Fibroblast of lung (primary cell): Measurements from ENCODE around the gene PI4K2B. TPM values are rescaled to one million over a fixed set of nuclear protein-coding genes. Genes with fewer than 3 reads are reported as not detected.

Experiments
- DNase-seq, 2 donors: peaks; one replicate each; pipeline versions ENCODE4 v3.0.0 to v3.0.0-alpha.2; 2010; ENCODE audit warnings: low read depth in 2 of 2
- H2AFZ ChIP-seq: 2 replicates; pipeline ENCODE4 v1.5.1; 2012; ENCODE audit warnings: low read length, control low read depth, inconsistent platforms
- H3K27ac ChIP-seq: 2 replicates; pipeline ENCODE4 v1.5.1; 2011; ENCODE audit warnings: low read length, control low read depth; ENCODE audit not compliant: insufficient read depth
- H3K27me3 ChIP-seq: 2 replicates; pipeline ENCODE4 v1.5.1; 2011; ENCODE audit warnings: mild to moderate bottlenecking, low read length; ENCODE audit not compliant: control insufficient read depth, insufficient read depth
- H3K36me3 ChIP-seq: 2 replicates; pipeline ENCODE4 v1.5.1; 2011; ENCODE audit warnings: low read length; ENCODE audit not compliant: control insufficient read depth, insufficient read depth
- H3K4me1 ChIP-seq: 2 replicates; pipeline ENCODE4 v1.5.1; 2011; ENCODE audit warnings: low read length; ENCODE audit not compliant: control insufficient read depth, insufficient read depth; ENCODE audit errors: extremely low read depth
- H3K4me2 ChIP-seq: 2 replicates; pipeline ENCODE4 v1.5.1; 2011; ENCODE audit warnings: low read length, control low read depth; ENCODE audit not compliant: insufficient read depth; ENCODE audit errors: extremely low read depth
- H3K4me3 ChIP-seq, 4 experiments: fragments of 200-600 bp in 1 of 4; sonication (generic) in 1 of 4; replicated peaks in 1 of 4; 2 replicates each; pipeline ENCODE4 v1.5.1; 2011 to 2016; ENCODE audit warnings: low read length in 4 of 4, low read depth in 3 of 4, mild to moderate bottlenecking in 3 of 4, control low read depth in 2 of 4, inconsistent platforms in 1 of 4, mixed read lengths in 1 of 4; ENCODE audit not compliant: insufficient read depth in 1 of 4; ENCODE audit errors: control extremely low read depth in 1 of 4
- H3K79me2 ChIP-seq: 2 replicates; pipeline ENCODE4 v1.5.1; 2012; ENCODE audit warnings: mild to moderate bottlenecking, low read length, inconsistent platforms; ENCODE audit not compliant: control insufficient read depth, insufficient read depth
- H3K9ac ChIP-seq: 2 replicates; pipeline ENCODE4 v1.5.1; 2011; ENCODE audit warnings: mild to moderate bottlenecking, low read length, control low read depth; ENCODE audit not compliant: insufficient read depth
- H3K9me3 ChIP-seq: 2 replicates; pipeline ENCODE4 v1.5.1; 2012; ENCODE audit warnings: low read depth, low read length; ENCODE audit not compliant: control insufficient read depth, insufficient read depth
- H4K20me1 ChIP-seq: 2 replicates; pipeline ENCODE4 v1.5.1; 2011; ENCODE audit warnings: low read length; ENCODE audit not compliant: control insufficient read depth, insufficient read depth; ENCODE audit errors: extremely low read depth
- EZH2 ChIP-seq: IDR thresholded peaks from 2 replicates; pipeline ENCODE4 v1.5.1; 2012; ENCODE audit warnings: low read length, control low read depth, mild to moderate bottlenecking; ENCODE audit errors: missing control alignments
- polyA minus RNA-seq: library from RNA; depleted of rRNA, polyadenylated mRNA; stranded (reverse); fragments of >200 nt; gene quantifications from 2 replicates; pipeline ENCODE4 v1.2.3, GENCODE V29; 2011; ENCODE audit warnings: low replicate concordance
- polyA plus RNA-seq, 2 donors: library from polyadenylated mRNA; depleted of rRNA in 1 of 2; stranded (reverse) in 1 of 2; unstranded in 1 of 2; fragments of >200 nt; gene quantifications; 2 replicates each; pipeline ENCODE4 v1.2.1, GENCODE V29; 2011 to 2012; ENCODE audit warnings: missing spikeins in 1 of 2
- total RNA-seq: library from RNA; depleted of rRNA; stranded (reverse); fragments of >200 nt; gene quantifications from 2 replicates; pipeline ENCODE4 v1.2.1, GENCODE V29; 2014
- TF ChIP-seq, protein P1 (sequence below), 2 donors: IDR thresholded peaks in 1 of 2; conservative IDR thresholded peaks in 1 of 2; 1 replicate in 1 of 2; 2 replicates in 1 of 2; pipeline ENCODE4 v1.5.1; 2011 to 2012; ENCODE audit warnings: low read length in 2 of 2, control low read depth in 1 of 2, inconsistent platforms in 1 of 2, low read depth in 1 of 2, mild to moderate bottlenecking in 1 of 2

Gene PI4K2B
- total RNA-seq = 11.3 and 21.0 TPM in 2 replicates
- 20.5 and 23.9 TPM in 2 replicates for polyA plus RNA-seq
- polyA plus RNA-seq (2012) = 18.7 and 21.1 TPM in 2 replicates
- polyA minus RNA-seq = 0.71 and 0.78 TPM in 2 replicates

DNA sequence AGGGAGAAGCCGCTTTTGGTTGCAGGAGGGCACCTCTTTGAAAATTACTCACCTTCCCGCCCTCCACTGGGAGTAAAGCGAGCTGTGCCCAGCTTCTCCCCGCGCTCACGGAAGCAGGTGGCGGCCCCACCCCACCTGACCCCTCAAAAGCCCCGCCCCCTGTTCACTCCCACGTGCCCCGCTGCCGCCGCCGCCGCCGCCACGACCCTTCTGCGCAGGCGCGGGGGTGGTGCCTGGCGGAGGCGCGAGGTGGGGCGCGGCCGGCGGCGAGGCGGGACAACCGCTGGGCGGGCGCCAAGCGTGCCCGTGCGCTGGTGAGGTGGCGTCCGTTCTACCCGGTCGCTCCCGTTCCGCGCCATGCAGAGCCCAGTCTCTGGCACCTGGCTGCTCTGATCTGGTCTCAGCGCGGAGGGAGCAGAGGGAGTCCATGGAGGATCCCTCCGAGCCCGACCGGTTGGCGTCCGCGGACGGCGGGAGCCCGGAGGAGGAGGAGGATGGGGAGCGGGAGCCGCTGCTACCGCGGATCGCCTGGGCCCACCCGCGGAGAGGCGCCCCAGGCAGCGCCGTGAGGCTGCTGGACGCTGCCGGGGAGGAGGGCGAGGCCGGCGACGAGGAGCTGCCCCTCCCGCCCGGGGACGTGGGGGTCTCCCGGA lies at the start of gene PI4K2B:
Gene PI4K2B, plus strand, starts transcription at position 297 of the 653 bp plus-strand sequence. Its CDS starts 131 bp downstream, at position 428.
- no peaks in the 10 kb centered on the region for H3K9me3 ChIP-seq
- H2AFZ ChIP-seq = peak within 1 kb of the TSS; percentile 86
- peak within 1 kb of the TSS; percentile 91 for H3K9ac ChIP-seq
- TF ChIP-seq EZH2 = no peak
- TF ChIP-seq, protein P1, sequence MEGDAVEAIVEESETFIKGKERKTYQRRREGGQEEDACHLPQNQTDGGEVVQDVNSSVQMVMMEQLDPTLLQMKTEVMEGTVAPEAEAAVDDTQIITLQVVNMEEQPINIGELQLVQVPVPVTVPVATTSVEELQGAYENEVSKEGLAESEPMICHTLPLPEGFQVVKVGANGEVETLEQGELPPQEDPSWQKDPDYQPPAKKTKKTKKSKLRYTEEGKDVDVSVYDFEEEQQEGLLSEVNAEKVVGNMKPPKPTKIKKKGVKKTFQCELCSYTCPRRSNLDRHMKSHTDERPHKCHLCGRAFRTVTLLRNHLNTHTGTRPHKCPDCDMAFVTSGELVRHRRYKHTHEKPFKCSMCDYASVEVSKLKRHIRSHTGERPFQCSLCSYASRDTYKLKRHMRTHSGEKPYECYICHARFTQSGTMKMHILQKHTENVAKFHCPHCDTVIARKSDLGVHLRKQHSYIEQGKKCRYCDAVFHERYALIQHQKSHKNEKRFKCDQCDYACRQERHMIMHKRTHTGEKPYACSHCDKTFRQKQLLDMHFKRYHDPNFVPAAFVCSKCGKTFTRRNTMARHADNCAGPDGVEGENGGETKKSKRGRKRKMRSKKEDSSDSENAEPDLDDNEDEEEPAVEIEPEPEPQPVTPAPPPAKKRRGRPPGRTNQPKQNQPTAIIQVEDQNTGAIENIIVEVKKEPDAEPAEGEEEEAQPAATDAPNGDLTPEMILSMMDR (conservative IDR thresholded peaks at IDR 0.05 in 1 of 2, IDR thresholded peaks at IDR 0.05 in 1 of 2; ENCODE audit: low read depth in 1 of 2, low read length in 2 of 2) = no peak
- H3K36me3 ChIP-seq = no peaks in the 10 kb centered on the region
- no peaks in the 10 kb centered on the region for H3K4me1 ChIP-seq
- peak; percentile 70 to 75 for DNase-seq
- H3K27me3 ChIP-seq = no peaks in the 10 kb centered on the region
- peak within 1 kb of the TSS; percentile 69 for H3K4me2 ChIP-seq
- H3K27ac ChIP-seq = peak within 1 kb of the TSS; percentile 83
- H3K4me3 ChIP-seq = peak within 1 kb of the TSS; percentile 64 to 98 (median 90)
- H3K79me2 ChIP-seq = peaks cover 27% of the 10 kb centered on the region
- no peaks in the 10 kb centered on the region for H4K20me1 ChIP-seq

DNA sequence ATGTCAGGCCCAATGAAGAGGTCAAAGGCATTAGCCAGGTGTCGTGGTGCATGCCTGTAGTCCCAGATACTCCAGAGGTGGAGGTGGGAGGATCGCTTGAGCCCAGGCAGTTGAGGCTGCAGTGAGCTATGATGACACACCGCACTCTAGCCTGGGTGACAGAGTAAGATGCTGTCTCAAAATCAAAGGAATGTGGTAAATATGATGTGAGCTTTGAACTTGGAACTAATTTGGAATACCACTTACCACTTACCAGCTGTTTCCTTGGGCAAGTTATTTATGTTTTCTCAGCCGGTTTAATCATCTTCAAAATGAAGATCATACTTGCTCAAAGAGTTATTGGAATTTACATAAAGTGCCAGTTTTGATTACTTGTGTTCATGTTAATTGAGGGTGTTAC lies 49.8 kb upstream of the PI4K2B start:
- H3K4me1 ChIP-seq = no peaks in the 10 kb centered on the region
- no peaks in the 10 kb centered on the region for H4K20me1 ChIP-seq
- H3K4me3 ChIP-seq = no peak overlapping the region
- H3K9me3 ChIP-seq = no peaks in the 10 kb centered on the region
- H3K4me2 ChIP-seq = no peak overlapping the region
- H3K27ac ChIP-seq = no peak overlapping the region
- DNase-seq = peak in 1 of 2 donors; percentile 2
- no peaks in the 10 kb centered on the region for H3K27me3 ChIP-seq
- H2AFZ ChIP-seq = no peak overlapping the region
- no peak for TF ChIP-seq EZH2
- TF ChIP-seq, protein P1 (conservative IDR thresholded peaks at IDR 0.05 in 1 of 2, IDR thresholded peaks at IDR 0.05 in 1 of 2; ENCODE audit: low read depth in 1 of 2, low read length in 2 of 2) = no peak
- H3K9ac ChIP-seq = no peak overlapping the region
- H3K79me2 ChIP-seq = no peaks in the 10 kb centered on the region
- no peaks in the 10 kb centered on the region for H3K36me3 ChIP-seq

DNA sequence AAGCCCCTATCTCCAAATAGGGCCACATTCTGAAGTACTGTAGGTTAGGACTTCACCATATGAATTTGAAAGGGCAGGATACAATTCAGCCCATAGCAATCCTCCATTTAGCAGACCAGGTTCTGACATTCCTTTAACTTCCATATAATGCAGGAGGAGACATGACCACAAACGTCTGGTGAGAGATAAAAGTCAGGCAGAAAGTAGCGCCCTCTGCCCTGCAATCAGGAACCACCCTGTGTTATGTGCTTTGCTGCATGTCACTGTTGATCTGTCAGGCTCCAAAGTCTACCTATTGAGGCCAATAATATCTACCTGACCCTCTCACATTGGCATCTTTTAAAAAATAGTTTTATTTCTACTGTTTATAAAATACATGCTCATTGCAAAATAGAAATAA lies 43.4 kb upstream of the PI4K2B start:
- Histone ChIP-seq H3K27me3 (no peaks in the 10 kb centered on the region), H4K20me1 (no peaks in the 10 kb centered on the region), H3K4me3 (no peak overlapping the region), H3K36me3 (no peaks in the 10 kb centered on the region), H3K4me2 (no peak overlapping the region), H3K27ac (no peak overlapping the region), H2AFZ (no peak overlapping the region), H3K79me2 (no peaks in the 10 kb centered on the region), H3K4me1 (no peaks in the 10 kb centered on the region), H3K9me3 (no peaks in the 10 kb centered on the region), H3K9ac (no peak overlapping the region)
- no peak for DNase-seq
- TF ChIP-seq, protein P1 (conservative IDR thresholded peaks at IDR 0.05 in 1 of 2, IDR thresholded peaks at IDR 0.05 in 1 of 2; ENCODE audit: low read depth in 1 of 2, low read length in 2 of 2) = no peak
- no peak for TF ChIP-seq EZH2
